Epithelial cell of esophagus (primary cell): ENCODE data around the gene SNX20.

Source experiments
- DNase-seq: peaks from one replicate; pipeline ENCODE4 v3.0.0; 2010; ENCODE audit warnings: low read depth
- H3K4me3 ChIP-seq: 2 replicates; pipeline ENCODE4 v1.5.1; 2011; ENCODE audit warnings: mild to moderate bottlenecking, low read length, control low read depth
- CTCF ChIP-seq: IDR thresholded peaks from 2 replicates; pipeline ENCODE4 v1.5.1; 2011; ENCODE audit warnings: low read depth, mild to moderate bottlenecking, low read length, control low read depth, inconsistent platforms; ENCODE audit not compliant: insufficient read depth; ENCODE audit errors: missing control alignments

Gene SNX20

GRCh38 chr16:50674831-50675230 lies 6.3 kb downstream of the SNX20 start:
- DNase-seq = no peak
- no peak overlapping the region for H3K4me3 ChIP-seq
- TF ChIP-seq CTCF = no peak

GRCh38 chr16:50673496-50674275 lies 7.4 kb downstream of the SNX20 start:
- DNase-seq = no peak
- H3K4me3 ChIP-seq = no peak overlapping the region
- no peak for TF ChIP-seq CTCF

GRCh38 chr16:50671644-50672260 lies 9.4 kb downstream of the SNX20 start:
- peak; percentile 72 for TF ChIP-seq CTCF
- no peak overlapping the region for H3K4me3 ChIP-seq
- DNase-seq = peak; percentile 59

GRCh38 chr16:50670476-50670875 lies 10.6 kb downstream of the SNX20 start:
- no peak overlapping the region for H3K4me3 ChIP-seq
- no peak for DNase-seq
- TF ChIP-seq CTCF = no peak

- no peak overlapping the region for H3K4me3 ChIP-seq
- no peak for TF ChIP-seq CTCF
- DNase-seq = no peak
Observed at GRCh38 chr16:50669741-50670140, 11.4 kb downstream of the SNX20 start.

- no peak overlapping the region for H3K4me3 ChIP-seq
- peak; percentile 19 for TF ChIP-seq CTCF
- peak; percentile 30 for DNase-seq
Observed at GRCh38 chr16:50668368-50669008, 12.6 kb downstream of the SNX20 start.
